Measurements from ENCODE around the gene ADAMTS3.
A peak's percentile ranks its signal among the peaks of the same experiment; 100 is the strongest.

The ADAMTS3 gene

DNA sequence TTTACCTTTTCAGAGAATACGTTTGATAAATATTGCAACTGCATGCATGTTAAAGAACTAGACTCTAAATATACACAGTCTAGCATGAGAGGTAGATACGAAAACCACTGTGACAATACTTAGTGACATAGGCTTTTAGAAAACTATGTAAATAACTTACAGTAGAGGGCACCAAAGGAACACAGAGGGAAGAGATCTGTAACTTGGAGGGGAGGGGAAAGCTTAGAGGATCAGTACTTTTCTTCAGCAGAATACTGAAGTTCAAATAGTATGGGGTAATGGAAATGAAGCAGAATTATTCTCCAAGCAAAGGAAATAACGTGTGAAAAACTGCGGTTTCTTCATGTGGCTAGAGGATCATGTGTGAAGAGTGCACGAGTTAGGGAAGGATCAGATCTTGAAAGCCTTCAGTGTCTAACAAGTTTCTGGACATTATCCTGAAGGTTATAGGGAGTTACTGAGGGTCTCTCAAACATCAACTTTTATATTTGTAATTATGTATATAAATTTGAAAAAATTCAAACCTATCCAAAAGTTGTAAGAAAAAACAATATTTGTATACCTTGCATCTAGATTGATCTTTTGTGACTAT lies 273.0 kb downstream of the ADAMTS3 start:
- H3K4me3 ChIP-seq (ENCODE audit: low read depth, low read length): no peak overlapping the region
- CTCF ChIA-PET: interaction anchor here (0.5 to 1.1 kb wide), 4 partner anchors 21 to 271 kb away, joined by 3 read pairs; no protein-coding TSS in a partner anchor
- no peaks in the 10 kb centered on the region for H3K36me3 ChIP-seq (ENCODE audit: control insufficient read depth in 2 of 2, insufficient read depth in 1 of 2, low read length in 2 of 2)
- no peaks in the 10 kb centered on the region for H3K9me3 ChIP-seq (ENCODE audit: control insufficient read depth, insufficient read depth, low read depth, low read length)
- POLR2A ChIA-PET: no interaction called here
- H3K27ac ChIP-seq (ENCODE audit: extremely low read depth, low read depth, low read length): no peak overlapping the region
- H3K4me1 ChIP-seq (ENCODE audit: control insufficient read depth, insufficient read depth, low read length): no peaks in the 10 kb centered on the region
- TF ChIP-seq, protein P1, sequence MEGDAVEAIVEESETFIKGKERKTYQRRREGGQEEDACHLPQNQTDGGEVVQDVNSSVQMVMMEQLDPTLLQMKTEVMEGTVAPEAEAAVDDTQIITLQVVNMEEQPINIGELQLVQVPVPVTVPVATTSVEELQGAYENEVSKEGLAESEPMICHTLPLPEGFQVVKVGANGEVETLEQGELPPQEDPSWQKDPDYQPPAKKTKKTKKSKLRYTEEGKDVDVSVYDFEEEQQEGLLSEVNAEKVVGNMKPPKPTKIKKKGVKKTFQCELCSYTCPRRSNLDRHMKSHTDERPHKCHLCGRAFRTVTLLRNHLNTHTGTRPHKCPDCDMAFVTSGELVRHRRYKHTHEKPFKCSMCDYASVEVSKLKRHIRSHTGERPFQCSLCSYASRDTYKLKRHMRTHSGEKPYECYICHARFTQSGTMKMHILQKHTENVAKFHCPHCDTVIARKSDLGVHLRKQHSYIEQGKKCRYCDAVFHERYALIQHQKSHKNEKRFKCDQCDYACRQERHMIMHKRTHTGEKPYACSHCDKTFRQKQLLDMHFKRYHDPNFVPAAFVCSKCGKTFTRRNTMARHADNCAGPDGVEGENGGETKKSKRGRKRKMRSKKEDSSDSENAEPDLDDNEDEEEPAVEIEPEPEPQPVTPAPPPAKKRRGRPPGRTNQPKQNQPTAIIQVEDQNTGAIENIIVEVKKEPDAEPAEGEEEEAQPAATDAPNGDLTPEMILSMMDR (tag by site-specific recombination; IDR thresholded peaks at IDR 0.05): peak; percentile 46; the same call in 1 of the 2 replicates
- no peak for TF ChIP-seq ZBTB1 (tag by site-specific recombination; IDR thresholded peaks at IDR 0.05)
- peak; percentile 80 for TF ChIP-seq ZNF654 (tag by site-specific recombination; IDR thresholded peaks at IDR 0.05; ENCODE audit: low read depth)
- TF ChIP-seq ZNF600 (tag by site-specific recombination; IDR thresholded peaks at IDR 0.05): no peak
- TF ChIP-seq ZNF121 (tag by site-specific recombination; IDR thresholded peaks at IDR 0.05): no peak

DNA sequence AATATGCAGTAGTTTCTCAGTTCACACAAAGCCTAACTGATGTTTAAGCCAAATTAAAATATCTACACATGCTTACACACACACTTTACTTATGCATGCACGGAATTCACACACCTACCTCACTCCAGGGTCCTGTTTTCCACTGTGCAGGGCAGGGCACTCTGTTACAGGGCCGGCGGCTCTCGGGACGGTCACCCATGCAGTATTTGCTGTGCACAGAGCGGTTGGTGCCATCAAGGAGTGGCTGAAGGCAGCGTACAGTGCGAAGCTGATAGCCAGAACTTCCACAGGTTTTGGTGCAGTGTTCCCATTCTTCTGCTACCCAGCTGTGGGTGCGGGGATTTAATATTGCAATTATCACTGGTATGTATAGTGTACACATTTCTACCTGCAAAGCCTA lies 278.3 kb downstream of the ADAMTS3 start:
- no peak overlapping the region for H3K27ac ChIP-seq (ENCODE audit: extremely low read depth, low read depth, low read length)
- no peaks in the 10 kb centered on the region for H3K4me1 ChIP-seq (ENCODE audit: control insufficient read depth, insufficient read depth, low read length)
- CTCF ChIA-PET: no interaction called here
- no peaks in the 10 kb centered on the region for H3K9me3 ChIP-seq (ENCODE audit: control insufficient read depth, insufficient read depth, low read depth, low read length)
- H3K4me3 ChIP-seq (ENCODE audit: low read depth, low read length): no peak overlapping the region
- H3K36me3 ChIP-seq (ENCODE audit: control insufficient read depth in 2 of 2, insufficient read depth in 1 of 2, low read length in 2 of 2): no peaks in the 10 kb centered on the region
- POLR2A ChIA-PET: no interaction called here
- TF ChIP-seq, protein P2, sequence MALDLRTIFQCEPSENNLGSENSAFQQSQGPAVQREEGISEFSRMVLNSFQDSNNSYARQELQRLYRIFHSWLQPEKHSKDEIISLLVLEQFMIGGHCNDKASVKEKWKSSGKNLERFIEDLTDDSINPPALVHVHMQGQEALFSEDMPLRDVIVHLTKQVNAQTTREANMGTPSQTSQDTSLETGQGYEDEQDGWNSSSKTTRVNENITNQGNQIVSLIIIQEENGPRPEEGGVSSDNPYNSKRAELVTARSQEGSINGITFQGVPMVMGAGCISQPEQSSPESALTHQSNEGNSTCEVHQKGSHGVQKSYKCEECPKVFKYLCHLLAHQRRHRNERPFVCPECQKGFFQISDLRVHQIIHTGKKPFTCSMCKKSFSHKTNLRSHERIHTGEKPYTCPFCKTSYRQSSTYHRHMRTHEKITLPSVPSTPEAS (tag by site-specific recombination; IDR thresholded peaks at IDR 0.05): no peak
- TF ChIP-seq ZSCAN16 (tag by site-specific recombination; IDR thresholded peaks at IDR 0.05) (no peak), ZFP37 (tag by site-specific recombination; IDR thresholded peaks at IDR 0.05) (no peak), ZNF560 (tag by site-specific recombination; IDR thresholded peaks at IDR 0.05; ENCODE audit: borderline replicate concordance) (no peak), IKZF3 (tag by site-specific recombination; IDR thresholded peaks at IDR 0.05) (no peak), ZNF175 (tag by site-specific recombination; IDR thresholded peaks at IDR 0.05) (no peak), ZBTB21 (tag by site-specific recombination; IDR thresholded peaks at IDR 0.05) (no peak), ZNF324 (tag by site-specific recombination; IDR thresholded peaks at IDR 0.05) (no peak), ZSCAN23 (tag by site-specific recombination; IDR thresholded peaks at IDR 0.05) (no peak), ZNF37A (tag by site-specific recombination; IDR thresholded peaks at IDR 0.05) (no peak), HOXD13 (CRISPR knock-in tag; IDR thresholded peaks at IDR 0.05; ENCODE audit: borderline replicate concordance) (no peak), PRDM1 (tag by site-specific recombination; IDR thresholded peaks at IDR 0.05) (no peak), ZNF426 (tag by site-specific recombination; IDR thresholded peaks at IDR 0.05) (no peak), ZBTB17 (tag by site-specific recombination; IDR thresholded peaks at IDR 0.05) (no peak), HOXC10 (CRISPR knock-in tag; IDR thresholded peaks at IDR 0.05) (no peak)
- TF ChIP-seq, protein P3, sequence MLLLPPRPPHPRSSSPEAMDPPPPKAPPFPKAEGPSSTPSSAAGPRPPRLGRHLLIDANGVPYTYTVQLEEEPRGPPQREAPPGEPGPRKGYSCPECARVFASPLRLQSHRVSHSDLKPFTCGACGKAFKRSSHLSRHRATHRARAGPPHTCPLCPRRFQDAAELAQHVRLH (tag by site-specific recombination; IDR thresholded peaks at IDR 0.05): no peak
- TF ChIP-seq, protein P4, sequence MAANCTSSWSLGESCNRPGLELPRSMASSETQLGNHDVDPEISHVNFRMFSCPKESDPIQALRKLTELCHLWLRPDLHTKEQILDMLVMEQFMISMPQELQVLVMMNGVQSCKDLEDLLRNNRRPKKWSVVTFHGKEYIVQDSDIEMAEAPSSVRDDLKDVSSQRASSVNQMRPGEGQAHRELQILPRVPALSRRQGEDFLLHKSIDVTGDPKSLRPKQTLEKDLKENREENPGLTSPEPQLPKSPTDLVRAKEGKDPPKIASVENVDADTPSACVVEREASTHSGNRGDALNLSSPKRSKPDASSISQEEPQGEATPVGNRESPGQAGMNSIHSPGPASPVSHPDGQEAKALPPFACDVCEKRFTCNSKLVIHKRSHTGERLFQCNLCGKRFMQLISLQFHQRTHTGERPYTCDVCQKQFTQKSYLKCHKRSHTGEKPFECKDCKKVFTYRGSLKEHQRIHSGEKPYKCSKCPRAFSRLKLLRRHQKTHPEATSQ (tag by site-specific recombination; IDR thresholded peaks at IDR 0.05): no peak
- TF ChIP-seq, protein P5, sequence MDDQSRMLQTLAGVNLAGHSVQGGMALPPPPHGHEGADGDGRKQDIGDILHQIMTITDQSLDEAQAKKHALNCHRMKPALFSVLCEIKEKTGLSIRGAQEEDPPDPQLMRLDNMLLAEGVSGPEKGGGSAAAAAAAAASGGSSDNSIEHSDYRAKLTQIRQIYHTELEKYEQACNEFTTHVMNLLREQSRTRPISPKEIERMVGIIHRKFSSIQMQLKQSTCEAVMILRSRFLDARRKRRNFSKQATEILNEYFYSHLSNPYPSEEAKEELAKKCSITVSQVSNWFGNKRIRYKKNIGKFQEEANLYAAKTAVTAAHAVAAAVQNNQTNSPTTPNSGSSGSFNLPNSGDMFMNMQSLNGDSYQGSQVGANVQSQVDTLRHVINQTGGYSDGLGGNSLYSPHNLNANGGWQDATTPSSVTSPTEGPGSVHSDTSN (CRISPR knock-in tag; IDR thresholded peaks at IDR 0.05): no peak
- TF ChIP-seq, protein P6, sequence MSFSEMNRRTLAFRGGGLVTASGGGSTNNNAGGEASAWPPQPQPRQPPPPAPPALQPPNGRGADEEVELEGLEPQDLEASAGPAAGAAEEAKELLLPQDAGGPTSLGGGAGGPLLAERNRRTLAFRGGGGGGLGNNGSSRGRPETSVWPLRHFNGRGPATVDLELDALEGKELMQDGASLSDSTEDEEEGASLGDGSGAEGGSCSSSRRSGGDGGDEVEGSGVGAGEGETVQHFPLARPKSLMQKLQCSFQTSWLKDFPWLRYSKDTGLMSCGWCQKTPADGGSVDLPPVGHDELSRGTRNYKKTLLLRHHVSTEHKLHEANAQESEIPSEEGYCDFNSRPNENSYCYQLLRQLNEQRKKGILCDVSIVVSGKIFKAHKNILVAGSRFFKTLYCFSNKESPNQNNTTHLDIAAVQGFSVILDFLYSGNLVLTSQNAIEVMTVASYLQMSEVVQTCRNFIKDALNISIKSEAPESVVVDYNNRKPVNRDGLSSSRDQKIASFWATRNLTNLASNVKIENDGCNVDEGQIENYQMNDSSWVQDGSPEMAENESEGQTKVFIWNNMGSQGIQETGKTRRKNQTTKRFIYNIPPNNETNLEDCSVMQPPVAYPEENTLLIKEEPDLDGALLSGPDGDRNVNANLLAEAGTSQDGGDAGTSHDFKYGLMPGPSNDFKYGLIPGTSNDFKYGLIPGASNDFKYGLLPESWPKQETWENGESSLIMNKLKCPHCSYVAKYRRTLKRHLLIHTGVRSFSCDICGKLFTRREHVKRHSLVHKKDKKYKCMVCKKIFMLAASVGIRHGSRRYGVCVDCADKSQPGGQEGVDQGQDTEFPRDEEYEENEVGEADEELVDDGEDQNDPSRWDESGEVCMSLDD (tag by site-specific recombination; IDR thresholded peaks at IDR 0.05): no peak

Data from HEK293 (cell line).